ENCODE results near the gene IL1RAPL2.

DNA sequence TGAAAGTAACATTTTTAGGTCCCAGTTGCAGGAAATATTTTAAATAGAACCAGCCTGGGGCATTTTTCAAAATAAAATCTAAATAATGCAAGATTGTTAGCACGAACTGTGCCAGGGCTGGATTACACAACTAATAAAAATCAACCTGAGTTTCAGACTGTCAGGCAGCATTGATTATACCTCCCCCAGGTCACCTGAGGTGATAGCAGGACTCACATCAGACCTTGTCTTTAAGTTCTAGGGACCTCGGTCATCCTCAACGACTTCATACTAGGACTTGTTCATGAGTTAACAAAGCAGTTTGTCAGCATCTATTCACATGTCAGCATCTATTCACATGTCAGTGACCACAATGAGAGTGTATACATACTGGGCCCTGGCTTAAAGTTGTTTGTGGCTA lies 663.1 kb downstream of the IL1RAPL2 start:
- TF ChIP-seq, protein P1, sequence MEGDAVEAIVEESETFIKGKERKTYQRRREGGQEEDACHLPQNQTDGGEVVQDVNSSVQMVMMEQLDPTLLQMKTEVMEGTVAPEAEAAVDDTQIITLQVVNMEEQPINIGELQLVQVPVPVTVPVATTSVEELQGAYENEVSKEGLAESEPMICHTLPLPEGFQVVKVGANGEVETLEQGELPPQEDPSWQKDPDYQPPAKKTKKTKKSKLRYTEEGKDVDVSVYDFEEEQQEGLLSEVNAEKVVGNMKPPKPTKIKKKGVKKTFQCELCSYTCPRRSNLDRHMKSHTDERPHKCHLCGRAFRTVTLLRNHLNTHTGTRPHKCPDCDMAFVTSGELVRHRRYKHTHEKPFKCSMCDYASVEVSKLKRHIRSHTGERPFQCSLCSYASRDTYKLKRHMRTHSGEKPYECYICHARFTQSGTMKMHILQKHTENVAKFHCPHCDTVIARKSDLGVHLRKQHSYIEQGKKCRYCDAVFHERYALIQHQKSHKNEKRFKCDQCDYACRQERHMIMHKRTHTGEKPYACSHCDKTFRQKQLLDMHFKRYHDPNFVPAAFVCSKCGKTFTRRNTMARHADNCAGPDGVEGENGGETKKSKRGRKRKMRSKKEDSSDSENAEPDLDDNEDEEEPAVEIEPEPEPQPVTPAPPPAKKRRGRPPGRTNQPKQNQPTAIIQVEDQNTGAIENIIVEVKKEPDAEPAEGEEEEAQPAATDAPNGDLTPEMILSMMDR (IDR thresholded peaks at IDR 0.05; ENCODE audit: low read depth, low read length) = no peak
- TF ChIP-seq MYC (IDR thresholded peaks at IDR 0.05; ENCODE audit: low read depth, low read length) (no peak), POLR2A (IDR thresholded peaks at IDR 0.05; ENCODE audit: extremely low read depth, insufficient read length) (no peak)
- TF ChIP-seq, protein P2, sequence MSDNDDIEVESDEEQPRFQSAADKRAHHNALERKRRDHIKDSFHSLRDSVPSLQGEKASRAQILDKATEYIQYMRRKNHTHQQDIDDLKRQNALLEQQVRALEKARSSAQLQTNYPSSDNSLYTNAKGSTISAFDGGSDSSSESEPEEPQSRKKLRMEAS (IDR thresholded peaks at IDR 0.05; ENCODE audit: low read depth, low read length) = no peak

Data from NB4 (cell line).